H9 (cell line): Measurements from ENCODE around the gene G6PC1. TPM values are rescaled to one million over a fixed set of nuclear protein-coding genes. Genes with fewer than 3 reads are reported as not detected.
A peak's percentile ranks its signal among the peaks of the same experiment; 100 is the strongest.
"Not testable (repeated sequence)": the region's sequence is repeated elsewhere in the genome, so short reads cannot be mapped to it uniquely, and the experiment has no call there.

ENCODE experiments used
- DNase-seq: peaks from one replicate; pipeline ENCODE4 v3.0.0-alpha.2; 2017
- H2AFZ ChIP-seq: one replicate; pipeline ENCODE4 v1.6.1; 2013; ENCODE audit warnings: mild to moderate bottlenecking, low read length, control low read depth, moderate library complexity
- H2AK5ac ChIP-seq: 2 replicates; pipeline ENCODE4 v1.6.1; 2013; ENCODE audit warnings: low read length, control low read depth, mixed read lengths; ENCODE audit not compliant: insufficient read length
- H2BK120ac ChIP-seq: one replicate; pipeline ENCODE4 v1.6.1; 2013; ENCODE audit warnings: low read depth, mild to moderate bottlenecking, low read length, control low read depth, inconsistent platforms; ENCODE audit not compliant: poor library complexity, severe bottlenecking
- H2BK12ac ChIP-seq: 2 replicates; pipeline ENCODE4 v1.6.1; 2013; ENCODE audit warnings: low read length, control low read depth, mixed read lengths, low read depth; ENCODE audit not compliant: insufficient read length
- H2BK15ac ChIP-seq: 2 replicates; pipeline ENCODE4 v1.6.1; 2013; ENCODE audit warnings: low read depth, low read length, control low read depth
- H2BK20ac ChIP-seq: one replicate; pipeline ENCODE4 v1.6.1; 2013; ENCODE audit warnings: low read depth, mild to moderate bottlenecking, low read length, control low read depth, inconsistent platforms; ENCODE audit not compliant: poor library complexity, severe bottlenecking
- H2BK5ac ChIP-seq: 2 replicates; pipeline ENCODE4 v1.6.1; 2013; ENCODE audit warnings: low read length, control low read depth, mixed read lengths; ENCODE audit not compliant: insufficient read length
- H3K14ac ChIP-seq: 2 replicates; pipeline ENCODE4 v1.6.1; 2013; ENCODE audit warnings: low read length, control low read depth; ENCODE audit not compliant: insufficient read depth
- H3K18ac ChIP-seq: 2 replicates; pipeline ENCODE4 v1.6.1; 2013; ENCODE audit warnings: low read depth, mild to moderate bottlenecking, mixed read lengths, low read length, control low read depth; ENCODE audit not compliant: insufficient read length
- H3K23ac ChIP-seq: 2 replicates; pipeline ENCODE4 v1.6.1; 2013; ENCODE audit warnings: low read length, control low read depth, mixed read lengths, low read depth; ENCODE audit not compliant: insufficient read length
- H3K23me2 ChIP-seq: 2 replicates; pipeline ENCODE4 v1.6.1; 2013; ENCODE audit warnings: low read depth, mild to moderate bottlenecking, mixed read lengths, low read length, control low read depth; ENCODE audit not compliant: insufficient read length, poor library complexity, severe bottlenecking
- H3K27ac ChIP-seq: 2 replicates; pipeline ENCODE4 v1.5.1; 2013; ENCODE audit warnings: low read length, control low read depth, mixed read lengths, low read depth; ENCODE audit not compliant: insufficient read length
- H3K27me3 ChIP-seq: 2 replicates; pipeline ENCODE4 v1.6.1; 2013; ENCODE audit warnings: low read length, control low read depth, inconsistent platforms; ENCODE audit not compliant: insufficient read depth
- H3K4ac ChIP-seq: 2 replicates; pipeline ENCODE4 v1.6.1; 2013; ENCODE audit warnings: low read depth, mild to moderate bottlenecking, control low read depth, inconsistent platforms, low read length, moderate library complexity
- H3K4me1 ChIP-seq: 2 replicates; pipeline ENCODE4 v1.6.1; 2013; ENCODE audit warnings: low read length, control low read depth, inconsistent platforms; ENCODE audit not compliant: insufficient read depth
- H3K4me2 ChIP-seq: 2 replicates; pipeline ENCODE4 v1.6.1; 2013; ENCODE audit warnings: low read length, control low read depth, mixed read lengths; ENCODE audit not compliant: insufficient read length, insufficient read depth
- H3K56ac ChIP-seq: 2 replicates; pipeline ENCODE4 v1.6.1; 2013; ENCODE audit warnings: low read depth, mild to moderate bottlenecking, mixed read lengths, low read length, control low read depth; ENCODE audit not compliant: insufficient read length
- H3K79me1 ChIP-seq: 2 replicates; pipeline ENCODE4 v1.6.1; 2013; ENCODE audit warnings: low read depth, mild to moderate bottlenecking, moderate library complexity, low read length, control low read depth, inconsistent platforms; ENCODE audit not compliant: insufficient read depth, poor library complexity, severe bottlenecking
- H3K79me2 ChIP-seq: 2 replicates; pipeline ENCODE4 v1.6.1; 2013; ENCODE audit warnings: low read length, control low read depth, inconsistent platforms; ENCODE audit not compliant: insufficient read depth
- H3K9ac ChIP-seq: 2 replicates; pipeline ENCODE4 v1.6.1; 2013; ENCODE audit warnings: low read length, control low read depth, mixed read lengths; ENCODE audit not compliant: insufficient read length; ENCODE audit errors: extremely low read depth
- H3K9me3 ChIP-seq: one replicate; pipeline ENCODE4 v1.6.1; 2013; ENCODE audit warnings: low read depth, low read length, inconsistent platforms; ENCODE audit not compliant: control insufficient read depth
- H3T11ph ChIP-seq: one replicate; pipeline ENCODE4 v1.6.1; 2013; ENCODE audit warnings: mild to moderate bottlenecking, low read length, control low read depth, inconsistent platforms
- H4K20me1 ChIP-seq: one replicate; pipeline ENCODE4 v1.6.1; 2013; ENCODE audit not compliant: control insufficient read depth, insufficient read length, insufficient read depth
- H4K5ac ChIP-seq: 2 replicates; pipeline ENCODE4 v1.6.1; 2013; ENCODE audit warnings: low read depth, mild to moderate bottlenecking, mixed read lengths, low read length, control low read depth; ENCODE audit not compliant: insufficient read length
- H4K8ac ChIP-seq: replicated peaks from 2 replicates; pipeline ENCODE4 v1.6.1; 2013; ENCODE audit warnings: low read length, control low read depth, mixed read lengths, low read depth; ENCODE audit not compliant: insufficient read length
- H4K91ac ChIP-seq: 2 replicates; pipeline ENCODE4 v1.6.1; 2013; ENCODE audit warnings: low read depth, mild to moderate bottlenecking, moderate library complexity, mixed read lengths, low read length, control low read depth; ENCODE audit not compliant: insufficient read length
- H3K27ac Mint-ChIP-seq, 3 experiments: 2 replicates in 2 of 3; 3 replicates in 1 of 3; pipeline ENCODE4 v1.8.0; 2020 to 2021; ENCODE audit warnings: mixed read lengths in 3 of 3, mild to moderate bottlenecking in 1 of 3, moderate library complexity in 1 of 3
- H3K27me3 Mint-ChIP-seq: 2 replicates; pipeline ENCODE4 v1.8.0; 2021; ENCODE audit warnings: low read depth, mild to moderate bottlenecking, moderate library complexity, mixed read lengths
- H3K36me3 Mint-ChIP-seq, 3 experiments: 2 replicates in 2 of 3; 3 replicates in 1 of 3; pipeline ENCODE4 v1.8.0; 2020 to 2021; ENCODE audit warnings: low read depth in 3 of 3, mixed read lengths in 3 of 3; ENCODE audit not compliant: insufficient read depth in 1 of 3
- H3K4me1 Mint-ChIP-seq, 2 experiments: 2 replicates each; pipeline ENCODE4 v1.8.0; 2020; ENCODE audit warnings: mixed read lengths in 2 of 2
- H3K4me3 Mint-ChIP-seq, 2 experiments: 2 replicates in 1 of 2; 3 replicates in 1 of 2; pipeline ENCODE4 v1.8.0; 2020 to 2021; ENCODE audit warnings: mild to moderate bottlenecking in 2 of 2, mixed read lengths in 2 of 2, moderate library complexity in 1 of 2
- H3K9me3 Mint-ChIP-seq, 2 experiments: 2 replicates in 1 of 2; 3 replicates in 1 of 2; pipeline ENCODE4 v1.8.0; 2020; ENCODE audit warnings: mild to moderate bottlenecking in 2 of 2, mixed read lengths in 2 of 2, moderate library complexity in 1 of 2
- WGBS: extraction: QIAGEN DNeasy Blood & Tissue Kit; methylation state at CpG from one replicate; pipeline ENCODE4 v1.1.7; 2013; ENCODE audit warnings: missing lambda C conversion rate, low lambda C conversion rate, mixed read lengths; ENCODE audit not compliant: insufficient read length; ENCODE audit errors: extremely low coverage; 5-methylcytosine and 5-hydroxymethylcytosine counted together
- total RNA-seq: library from RNA; stranded (reverse); gene quantifications from 2 replicates; pipeline ENCODE4 v1.2.1, GENCODE V29; 2021
- TF ChIP-seq, protein P1 (sequence below): fragments of 200-600 bp; sonication (generic); conservative IDR thresholded peaks from 3 replicates; pipeline ENCODE4 v1.8.0; 2021; ENCODE audit warnings: antibody characterized with exemption, mild to moderate bottlenecking

The G6PC1 gene
- total RNA-seq, 1 experiment from 2014 or later, result not detected

DNA sequence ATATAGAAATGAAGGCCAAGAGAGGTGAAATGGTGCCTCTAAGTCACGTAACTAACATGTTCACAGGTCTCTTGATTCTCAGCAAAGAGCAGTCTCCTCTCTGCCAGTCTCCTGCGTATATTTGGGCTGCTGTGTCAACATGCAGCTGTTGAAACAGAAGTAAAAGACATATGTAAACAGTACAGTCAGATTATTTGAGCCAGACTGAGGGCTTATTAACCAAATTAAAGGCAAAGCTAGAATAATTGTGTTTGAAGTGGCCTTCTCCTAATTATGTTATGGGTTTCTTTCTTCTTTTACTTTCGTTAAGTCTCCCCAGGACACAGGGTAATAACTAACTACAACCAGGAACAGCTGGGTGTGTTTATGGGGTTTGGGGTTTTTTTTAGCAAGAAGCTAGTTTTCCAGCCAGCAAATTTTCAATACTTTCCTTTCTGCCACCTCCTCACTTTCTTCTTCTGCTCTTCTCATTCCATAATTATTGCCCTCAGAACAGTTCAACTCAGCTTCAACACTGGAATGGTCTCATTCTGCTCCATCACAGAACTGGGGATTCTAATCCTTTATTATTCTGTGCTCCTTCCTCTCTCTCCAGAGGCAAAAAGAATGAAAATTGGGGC is 18.4 kb downstream of the G6PC1 start:
- H3K4me2 ChIP-seq, result no peak overlapping the region
- H2BK12ac ChIP-seq, result no peak overlapping the region
- no peak overlapping the region for H4K5ac ChIP-seq
- Mint-ChIP-seq H3K27ac (no peak overlapping the region; a peak in 2 of 7 replicates), H3K9me3 (no peaks in the 10 kb centered on the region), H3K36me3 (no peaks in the 10 kb centered on the region), H3K4me3 (no peak overlapping the region), H3K4me1 (peaks cover 12 to 13% of the 10 kb centered on the region in 2 experiments), H3K27me3 (no peaks in the 10 kb centered on the region; the same call in 1 of the 2 replicates)
- H3K56ac ChIP-seq, result no peak overlapping the region
- no peaks in the 10 kb centered on the region for H4K20me1 ChIP-seq
- H3K14ac ChIP-seq, result no peak overlapping the region
- no peak overlapping the region for H3K9ac ChIP-seq
- H3K27ac ChIP-seq, result no peak overlapping the region
- H3K9me3 ChIP-seq, result no peaks in the 10 kb centered on the region
- no peak overlapping the region for H3K23ac ChIP-seq
- H3K23me2 ChIP-seq, result no peaks in the 10 kb centered on the region
- H2BK120ac ChIP-seq, result no peak overlapping the region
- no peak overlapping the region for H2BK20ac ChIP-seq
- TF ChIP-seq, protein P1, sequence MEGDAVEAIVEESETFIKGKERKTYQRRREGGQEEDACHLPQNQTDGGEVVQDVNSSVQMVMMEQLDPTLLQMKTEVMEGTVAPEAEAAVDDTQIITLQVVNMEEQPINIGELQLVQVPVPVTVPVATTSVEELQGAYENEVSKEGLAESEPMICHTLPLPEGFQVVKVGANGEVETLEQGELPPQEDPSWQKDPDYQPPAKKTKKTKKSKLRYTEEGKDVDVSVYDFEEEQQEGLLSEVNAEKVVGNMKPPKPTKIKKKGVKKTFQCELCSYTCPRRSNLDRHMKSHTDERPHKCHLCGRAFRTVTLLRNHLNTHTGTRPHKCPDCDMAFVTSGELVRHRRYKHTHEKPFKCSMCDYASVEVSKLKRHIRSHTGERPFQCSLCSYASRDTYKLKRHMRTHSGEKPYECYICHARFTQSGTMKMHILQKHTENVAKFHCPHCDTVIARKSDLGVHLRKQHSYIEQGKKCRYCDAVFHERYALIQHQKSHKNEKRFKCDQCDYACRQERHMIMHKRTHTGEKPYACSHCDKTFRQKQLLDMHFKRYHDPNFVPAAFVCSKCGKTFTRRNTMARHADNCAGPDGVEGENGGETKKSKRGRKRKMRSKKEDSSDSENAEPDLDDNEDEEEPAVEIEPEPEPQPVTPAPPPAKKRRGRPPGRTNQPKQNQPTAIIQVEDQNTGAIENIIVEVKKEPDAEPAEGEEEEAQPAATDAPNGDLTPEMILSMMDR, result no peak
- peak overlapping the region; percentile 45 for H3T11ph ChIP-seq
- WGBS, result no CpG with 5 or more reads among the region's 3 CpGs
- H3K4ac ChIP-seq, result no peak overlapping the region
- no peak overlapping the region for H4K91ac ChIP-seq
- H2AK5ac ChIP-seq, result no peak overlapping the region
- H2BK15ac ChIP-seq, result no peak overlapping the region
- 0 out of 2 replicates have a peak, but pooled peaks cover 3% of the 10 kb centered on the region for H3K4me1 ChIP-seq
- DNase-seq, result no peak
- no peaks in the 10 kb centered on the region for H3K79me1 ChIP-seq
- no peak overlapping the region for H3K18ac ChIP-seq
- no peak overlapping the region for H2BK5ac ChIP-seq
- H4K8ac ChIP-seq, result no peak overlapping the region
- no peaks in the 10 kb centered on the region for H3K79me2 ChIP-seq
- no peak overlapping the region for H2AFZ ChIP-seq
- H3K27me3 ChIP-seq, result no peaks in the 10 kb centered on the region

DNA sequence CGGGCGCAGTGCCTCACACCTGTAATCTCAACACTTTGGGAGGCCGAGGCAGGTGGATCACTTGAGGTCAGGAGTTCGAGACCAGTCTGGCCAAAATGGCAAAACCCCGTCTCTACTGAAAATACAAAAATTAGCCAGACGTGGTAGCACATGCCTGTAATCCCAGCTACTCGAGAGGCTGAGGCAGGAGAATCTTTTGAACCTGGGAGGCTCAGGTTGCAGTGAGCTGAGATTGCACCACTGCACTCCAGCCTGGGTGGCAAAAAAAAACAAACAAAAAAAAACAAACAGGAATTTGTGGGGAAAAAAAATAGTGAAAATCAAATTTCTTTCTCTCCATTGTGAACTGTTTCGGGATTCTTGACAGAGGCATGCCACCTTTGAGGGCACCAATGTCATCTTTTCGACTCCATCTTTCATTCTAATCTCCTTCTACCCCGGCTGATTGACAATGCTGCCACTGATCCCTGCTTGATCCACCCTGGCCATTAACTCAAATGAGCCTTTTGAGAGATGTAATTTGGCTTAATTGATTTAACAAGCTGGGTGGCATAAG is 19.0 kb downstream of the G6PC1 start:
- H4K91ac ChIP-seq, H3K23me2 ChIP-seq, H3K9ac ChIP-seq, H3K9me3 Mint-ChIP-seq, H3K4me2 ChIP-seq, H2BK15ac ChIP-seq, H4K8ac ChIP-seq, H2BK20ac ChIP-seq, H3K4ac ChIP-seq, H4K5ac ChIP-seq, H3K56ac ChIP-seq, H3K14ac ChIP-seq, H3K18ac ChIP-seq, H3T11ph ChIP-seq, H2AK5ac ChIP-seq, H2BK120ac ChIP-seq, H3K36me3 Mint-ChIP-seq, H4K20me1 ChIP-seq, H3K27me3 Mint-ChIP-seq, H3K23ac ChIP-seq, H3K27ac ChIP-seq, H3K79me1 ChIP-seq, H3K9me3 ChIP-seq, H2AFZ ChIP-seq, H3K4me3 Mint-ChIP-seq, H3K27me3 ChIP-seq, H2BK5ac ChIP-seq, H3K79me2 ChIP-seq, DNase-seq, H2BK12ac ChIP-seq, H3K4me1 ChIP-seq: not testable (repeated sequence)
- Mint-ChIP-seq H3K27ac (peak overlapping the region in 1 of 3 experiments; percentile 41; a peak in 2 of 7 replicates), H3K4me1 (peaks cover 13% of the 10 kb centered on the region in 2 experiments)
- no CpG with 5 or more reads among the region's 10 CpGs for WGBS
